Stomach smooth muscle (tissue), 2 donors: Measurements from ENCODE around the gene ETS1.
A peak's percentile ranks its signal among the peaks of the same experiment; 100 is the strongest.

Source experiments
- H3K27ac ChIP-seq: one replicate; pipeline ENCODE4 v1.7.0; 2013; ENCODE audit warnings: mild to moderate bottlenecking, low read length, inconsistent platforms
- H3K27me3 ChIP-seq, 2 donors: one replicate each; pipeline ENCODE4 v1.7.0; 2013; ENCODE audit warnings: low read length in 2 of 2; ENCODE audit not compliant: insufficient read depth in 2 of 2, control insufficient read depth in 1 of 2
- H3K36me3 ChIP-seq, 2 donors: one replicate each; pipeline ENCODE4 v1.7.0; 2013; ENCODE audit warnings: low read length in 2 of 2; ENCODE audit not compliant: control insufficient read depth in 2 of 2, insufficient read depth in 2 of 2
- H3K4me1 ChIP-seq: one replicate; pipeline ENCODE4 v1.7.0; 2013; ENCODE audit warnings: low read length; ENCODE audit not compliant: control insufficient read depth, insufficient read depth
- H3K4me3 ChIP-seq, 2 donors: one replicate each; pipeline ENCODE4 v1.7.0; 2013; ENCODE audit warnings: low read length in 2 of 2
- H3K9ac ChIP-seq, 2 donors: one replicate each; pipeline ENCODE4 v1.7.0; 2013; ENCODE audit warnings: low read length in 2 of 2, mild to moderate bottlenecking in 1 of 2
- H3K9me3 ChIP-seq, 2 donors: one replicate each; pipeline ENCODE4 v1.7.0; 2013; ENCODE audit warnings: low read length in 2 of 2; ENCODE audit not compliant: control insufficient read depth in 2 of 2
- donor health status: healthy.
- donor health status: Pancreatic carcinoma.

The ETS1 gene

GRCh38 chr11:128515086-128515485 lies 72.3 kb downstream of the ETS1 start:
- no peaks in the 10 kb centered on the region for H3K27me3 ChIP-seq
- H3K4me1 ChIP-seq: peaks cover 12% of the 10 kb centered on the region
- H3K4me3 ChIP-seq: no peak overlapping the region
- no peak overlapping the region for H3K9ac ChIP-seq
- H3K9me3 ChIP-seq: no peaks in the 10 kb centered on the region
- H3K36me3 ChIP-seq: peaks cover 0 to 3% of the 10 kb centered on the region in 2 donors
- H3K27ac ChIP-seq: no peak overlapping the region

GRCh38 chr11:128513915-128514681 lies 73.3 kb downstream of the ETS1 start:
- peaks cover 10% of the 10 kb centered on the region for H3K4me1 ChIP-seq
- H3K36me3 ChIP-seq: peaks cover 0 to 3% of the 10 kb centered on the region in 2 donors
- H3K9ac ChIP-seq: no peak overlapping the region
- H3K27ac ChIP-seq: no peak overlapping the region
- H3K4me3 ChIP-seq: no peak overlapping the region
- no peaks in the 10 kb centered on the region for H3K27me3 ChIP-seq
- H3K9me3 ChIP-seq: no peaks in the 10 kb centered on the region

GRCh38 chr11:128512474-128512996 lies 74.8 kb downstream of the ETS1 start:
- H3K36me3 ChIP-seq: peaks cover 0 to 3% of the 10 kb centered on the region in 2 donors
- no peak overlapping the region for H3K27ac ChIP-seq
- no peak overlapping the region for H3K9ac ChIP-seq
- H3K9me3 ChIP-seq: no peaks in the 10 kb centered on the region
- H3K4me1 ChIP-seq: peaks cover 10% of the 10 kb centered on the region
- no peaks in the 10 kb centered on the region for H3K27me3 ChIP-seq
- no peak overlapping the region for H3K4me3 ChIP-seq

- Histone ChIP-seq H3K4me1 (peaks cover 13% of the 10 kb centered on the region), H3K9ac (no peak overlapping the region), H3K36me3 (peaks cover 0 to 3% of the 10 kb centered on the region in 2 donors), H3K27me3 (no peaks in the 10 kb centered on the region), H3K9me3 (no peaks in the 10 kb centered on the region), H3K4me3 (no peak overlapping the region), H3K27ac (no peak overlapping the region)
Observed at GRCh38 chr11:128511712-128512111, 75.6 kb downstream of the ETS1 start.

- H3K4me1 ChIP-seq: peaks cover 22% of the 10 kb centered on the region
- H3K9ac ChIP-seq: no peak overlapping the region
- no peak overlapping the region for H3K27ac ChIP-seq
- H3K9me3 ChIP-seq: no peaks in the 10 kb centered on the region
- no peak overlapping the region for H3K4me3 ChIP-seq
- H3K36me3 ChIP-seq: peaks cover 0 to 3% of the 10 kb centered on the region in 2 donors
- no peaks in the 10 kb centered on the region for H3K27me3 ChIP-seq
Observed at GRCh38 chr11:128509621-128510389, 77.6 kb downstream of the ETS1 start.

- H3K9ac ChIP-seq: no peak overlapping the region
- no peaks in the 10 kb centered on the region for H3K9me3 ChIP-seq
- no peak overlapping the region for H3K27ac ChIP-seq
- no peaks in the 10 kb centered on the region for H3K27me3 ChIP-seq
- no peak overlapping the region for H3K4me3 ChIP-seq
- H3K36me3 ChIP-seq: peaks cover 0 to 3% of the 10 kb centered on the region in 2 donors
- H3K4me1 ChIP-seq: peaks cover 23% of the 10 kb centered on the region
Observed at GRCh38 chr11:128508770-128509510, 78.4 kb downstream of the ETS1 start.

GRCh38 chr11:128507936-128508335 lies 79.4 kb downstream of the ETS1 start:
- Histone ChIP-seq H3K36me3 (peaks cover 0 to 2% of the 10 kb centered on the region in 2 donors), H3K27me3 (no peaks in the 10 kb centered on the region), H3K9me3 (no peaks in the 10 kb centered on the region), H3K9ac (no peak overlapping the region), H3K4me3 (peak overlapping the region in 1 of 2 donors; percentile 60), H3K27ac (peak overlapping the region; percentile 62), H3K4me1 (peaks cover 32% of the 10 kb centered on the region)

- Histone ChIP-seq H3K27me3 (no peaks in the 10 kb centered on the region), H3K27ac (peak overlapping the region; percentile 62), H3K36me3 (no peaks in the 10 kb centered on the region), H3K9ac (peak overlapping the region; percentile 1 to 42), H3K4me1 (peaks cover 33% of the 10 kb centered on the region), H3K9me3 (no peaks in the 10 kb centered on the region), H3K4me3 (peak overlapping the region; percentile 37 to 60)
Observed at GRCh38 chr11:128506999-128507611, 80.3 kb downstream of the ETS1 start.

GRCh38 chr11:128506356-128506755 lies 81.0 kb downstream of the ETS1 start:
- H3K9ac ChIP-seq: no peak overlapping the region
- peaks cover 39% of the 10 kb centered on the region for H3K4me1 ChIP-seq
- H3K4me3 ChIP-seq: no peak overlapping the region
- H3K36me3 ChIP-seq: no peaks in the 10 kb centered on the region
- no peak overlapping the region for H3K27ac ChIP-seq
- no peaks in the 10 kb centered on the region for H3K27me3 ChIP-seq
- H3K9me3 ChIP-seq: no peaks in the 10 kb centered on the region

GRCh38 chr11:128505449-128506065 lies 81.8 kb downstream of the ETS1 start:
- Histone ChIP-seq H3K4me3 (no peak overlapping the region), H3K9ac (no peak overlapping the region), H3K27ac (no peak overlapping the region), H3K9me3 (no peaks in the 10 kb centered on the region), H3K27me3 (no peaks in the 10 kb centered on the region), H3K4me1 (peaks cover 39% of the 10 kb centered on the region), H3K36me3 (no peaks in the 10 kb centered on the region)
